GM12878 (cell line): ENCODE data around the gene IGF2BP2. TPM values are rescaled to one million over a fixed set of nuclear protein-coding genes. Genes with fewer than 3 reads are reported as not detected.

ENCODE experiments used
- ATAC-seq: fragments of 200-7000 bp; cut with Tn5 transposase; 3 replicates; pipeline ENCODE4 v1.9.1; 2020; ENCODE audit warnings: mild to moderate bottlenecking, moderate library complexity
- BruUV-seq: library from RNA; stranded (reverse); fragments of 400-500 nt; replicated peaks from 2 replicates; lab custom pipeline; 2021; lab: Mats Ljungman, UMichigan
- CTCF ChIA-PET: fragments of 300-600 bp; sonication (Branson Sonifier 250); formaldehyde crosslinking; extraction: SDS; loops from one replicate; lab custom pipeline; 2021; ENCODE audit warnings: inconsistent platforms; lab: Yijun Ruan, JAX
- POLR2A ChIA-PET: fragments of 350-600 bp; formaldehyde crosslinking; extraction: SDS; loops from one replicate; lab custom pipeline; 2021; ENCODE audit warnings: inconsistent platforms; lab: Charles Lee
- RAD21 ChIA-PET: fragments of 300-600 bp; sonication (Branson Sonifier 250); formaldehyde crosslinking; loops from one replicate; lab custom pipeline; 2023; ENCODE audit warnings: antibody characterized with exemption; ENCODE audit not compliant: unreplicated experiment; lab: Charles Lee
- SMC1A ChIA-PET: fragments of 300-600 bp; sonication (Branson Sonifier 250); formaldehyde crosslinking; loops from one replicate; lab custom pipeline; 2023; ENCODE audit not compliant: unreplicated experiment, uncharacterized antibody; lab: Charles Lee
- DNase-seq: peaks from one replicate; pipeline ENCODE4 v3.0.0-alpha.2; 2011; ENCODE audit warnings: low read depth, low spot score
- FAIRE-seq: peaks from 3 replicates; lab custom pipeline; 2011; peaks lifted over from hg19 to GRCh38; lab: Jason Lieb, UNC
- H2AFZ ChIP-seq: 2 replicates; pipeline ENCODE4 v1.6.0; 2011; ENCODE audit warnings: low read depth, low read length, control low read depth; ENCODE audit not compliant: control insufficient read depth
- H3K27ac ChIP-seq: 2 replicates; pipeline ENCODE4 v1.5.1; 2011; ENCODE audit warnings: control low read depth; ENCODE audit not compliant: control insufficient read depth, insufficient read depth
- H3K27me3 ChIP-seq, 2 experiments: replicated peaks in 1 of 2; 2 replicates each; pipeline versions ENCODE4 v1.6.0 to v1.6.1; 2011; ENCODE audit warnings: low read length in 1 of 2; ENCODE audit not compliant: control insufficient read depth in 2 of 2, insufficient read depth in 2 of 2
- H3K36me3 ChIP-seq, 2 experiments: 2 replicates each; pipeline ENCODE4 v1.5.1; 2011; ENCODE audit warnings: low read length in 1 of 2; ENCODE audit not compliant: control insufficient read depth in 2 of 2, insufficient read depth in 2 of 2
- H3K4me1 ChIP-seq: 2 replicates; pipeline ENCODE4 v1.6.1; 2011; ENCODE audit warnings: mild to moderate bottlenecking, low read length, moderate library complexity, mixed read lengths; ENCODE audit not compliant: control insufficient read depth, insufficient read depth
- H3K4me2 ChIP-seq: 2 replicates; pipeline ENCODE4 v1.6.0; 2011; ENCODE audit warnings: control low read depth; ENCODE audit not compliant: control insufficient read depth, insufficient read depth
- H3K4me3 ChIP-seq: fragments of 200-600 bp; sonication (generic); 2 replicates; pipeline ENCODE4 v1.5.1; 2016
- H3K79me2 ChIP-seq: 2 replicates; pipeline ENCODE4 v1.6.0; 2011; ENCODE audit warnings: low read length; ENCODE audit not compliant: control insufficient read depth, insufficient read depth
- H3K9ac ChIP-seq: 2 replicates; pipeline ENCODE4 v1.8.0; 2011; ENCODE audit warnings: low read length, control low read depth, mixed read lengths; ENCODE audit not compliant: control insufficient read depth, insufficient read depth
- H3K9me3 ChIP-seq: replicated peaks from 3 replicates; pipeline ENCODE4 v1.5.1; 2011; ENCODE audit warnings: mild to moderate bottlenecking, low read length; ENCODE audit not compliant: control insufficient read depth, insufficient read depth
- H4K20me1 ChIP-seq: 2 replicates; pipeline ENCODE4 v1.6.0; 2011; ENCODE audit not compliant: control insufficient read depth, insufficient read depth
- E2F4 ChIP-seq: IDR thresholded peaks from 2 replicates; pipeline ENCODE4 v1.6.1; 2012; ENCODE audit warnings: low read depth, low read length, improper control_type of control experiment
- E4F1 ChIP-seq: fragments of 450-650 bp; IDR thresholded peaks from 2 replicates; pipeline ENCODE4 v1.6.1; 2018; ENCODE audit warnings: borderline replicate concordance, mild to moderate bottlenecking; ENCODE audit not compliant: partially characterized antibody
- GABPA ChIP-seq: IDR thresholded peaks from 2 replicates; pipeline ENCODE4 v1.6.1; 2014; ENCODE audit warnings: antibody characterized with exemption, low read depth, mild to moderate bottlenecking, inconsistent platforms
- MEF2B ChIP-seq: fragments of 450-650 bp; IDR thresholded peaks from 2 replicates; pipeline ENCODE4 v1.6.1; 2018; ENCODE audit warnings: mild to moderate bottlenecking, moderate library complexity; ENCODE audit not compliant: partially characterized antibody, poor library complexity, severe bottlenecking
- MTA2 ChIP-seq: fragments of 450-650 bp; IDR thresholded peaks from 2 replicates; pipeline ENCODE4 v1.6.1; 2016; ENCODE audit warnings: low read depth, mild to moderate bottlenecking, moderate library complexity
- NKRF ChIP-seq: fragments of 450-650 bp; conservative IDR thresholded peaks from 2 replicates; pipeline ENCODE4 v1.6.1; 2017; ENCODE audit warnings: mild to moderate bottlenecking, moderate library complexity
- NRF1 ChIP-seq: conservative IDR thresholded peaks from 2 replicates; pipeline ENCODE4 v1.6.1; 2011; ENCODE audit warnings: mild to moderate bottlenecking, low read depth, low read length, improper control_type of control experiment
- PML ChIP-seq: IDR thresholded peaks from 2 replicates; pipeline ENCODE4 v1.6.1; 2012; ENCODE audit warnings: low read length, inconsistent platforms
- PRDM15 ChIP-seq: fragments of 450-650 bp; formaldehyde crosslinking; IDR thresholded peaks from 2 replicates; pipeline ENCODE4 v1.4.0; 2020; ENCODE audit warnings: mild to moderate bottlenecking, moderate library complexity
- RUNX3 ChIP-seq: IDR thresholded peaks from 2 replicates; pipeline ENCODE4 v1.6.1; 2012; ENCODE audit warnings: low read length, inconsistent platforms
- SPI1 ChIP-seq: IDR thresholded peaks from 2 replicates; pipeline ENCODE4 v1.6.1; 2011; ENCODE audit warnings: low read depth, mild to moderate bottlenecking, low read length, moderate library complexity, borderline replicate concordance; ENCODE audit not compliant: insufficient read depth
- TBL1XR1 ChIP-seq: IDR thresholded peaks from 2 replicates; pipeline ENCODE4 v1.6.1; 2012; ENCODE audit warnings: low read depth, low read length, improper control_type of control experiment
- TCF3 ChIP-seq: IDR thresholded peaks from 2 replicates; pipeline ENCODE4 v1.6.1; 2012; ENCODE audit warnings: low read depth, mild to moderate bottlenecking, low read length, borderline replicate concordance; ENCODE audit not compliant: insufficient read depth
- YY1 ChIP-seq: IDR thresholded peaks from 2 replicates; pipeline ENCODE4 v1.6.1; 2011; ENCODE audit warnings: low read depth, mild to moderate bottlenecking, low read length
- ZNF622 ChIP-seq: fragments of 450-650 bp; IDR thresholded peaks from 2 replicates; pipeline ENCODE4 v1.6.1; 2017; ENCODE audit warnings: mild to moderate bottlenecking, inconsistent platforms
- WGBS: methylation state at CpG from one replicate; pipeline ENCODE4 v1.1.6; 2016; ENCODE audit warnings: low lambda C conversion rate; ENCODE audit not compliant: insufficient replicate concordance, insufficient coverage; ENCODE audit errors: missing lambda C conversion rate; 5-methylcytosine and 5-hydroxymethylcytosine counted together
- in situ Hi-C: fragments of 300-500 bp; cut with MboI; formaldehyde crosslinking; loops from 9 replicates; pipeline ENCODE4 v1.14.3; 2018; ENCODE audit warnings: mixed read lengths
- intact Hi-C: fragments of 100-400 bp; cut with micrococcal nuclease; formaldehyde crosslinking; loops from one replicate; pipeline ENCODE4 v1.14.2; 2022; ENCODE audit not compliant: unreplicated experiment
- polyA plus RNA-seq, 11 experiments: library from polyadenylated mRNA; depleted of rRNA in 4 of 11; unstranded in 6 of 11; stranded (reverse) in 5 of 11; fragments of >200 nt; fragmentation: Nextera tagmentation in 4 of 11; fragmentation: Illumina TruSeq in 1 of 11; extraction: Ambion mirVana in 4 of 11; extraction: Trizol in 1 of 11; gene quantifications; 1 replicate in 1 of 11; 2 replicates in 10 of 11; pipeline versions ENCODE4 v1.2.1 to v1.2.3, GENCODE V29; 2011 to 2016; ENCODE audit warnings: inconsistent platforms in 2 of 11, missing spikeins in 2 of 11, low read depth in 1 of 11
- total RNA-seq, 4 experiments: library from RNA; depleted of rRNA in 3 of 4; stranded (reverse); fragments of >200 nt in 3 of 4; fragmentation: Illumina TruSeq in 1 of 4; extraction: Trizol in 1 of 4; gene quantifications; 2 replicates each; pipeline versions ENCODE4 v1.2.1 to v1.2.3, GENCODE V29; 2013 to 2021

The IGF2BP2 gene
- total and polyA plus RNA-seq, 10 of the 15 experiments (the other 5 are each of a cell fraction or from before 2014, with no cell fraction given), result 0.25 to 0.72 TPM; not detected in 8

- ChIA-PET CTCF (interaction anchor here (1.0 to 2.8 kb wide), 6 partner anchors 11 to 863 kb away, joined by 3 to 15 read pairs (median 10); no protein-coding TSS in a partner anchor), RAD21 (interaction anchor here (1.0 to 1.7 kb wide), 4 partner anchors 11 to 87 kb away, joined by 3 to 5 read pairs (median 4); no protein-coding TSS in a partner anchor), POLR2A (interaction anchor here (0.6 to 0.7 kb wide), 2 partner anchors 16 to 1250 kb away, joined by 3 read pairs; no protein-coding TSS in a partner anchor), SMC1A (interaction anchor here (1.0 to 1.4 kb wide), 2 partner anchors 17 to 53 kb away, joined by 3 to 5 read pairs; no protein-coding TSS in a partner anchor)
- Histone ChIP-seq H3K36me3 (no peaks in the 10 kb centered on the region), H3K9ac (no peak overlapping the region), H3K27ac (no peak overlapping the region), H3K4me3 (no peak overlapping the region), H3K9me3 (no peaks in the 10 kb centered on the region), H3K4me2 (no peak overlapping the region), H3K79me2 (no peaks in the 10 kb centered on the region), H3K4me1 (peaks cover 14% of the 10 kb centered on the region), H2AFZ (no peak overlapping the region), H3K27me3 (no peaks in the 10 kb centered on the region; a peak in 1 of 4 replicates), H4K20me1 (no peaks in the 10 kb centered on the region)
- no peak for ATAC-seq
- 76% methylated on average over 5 of the region's 5 CpGs for WGBS
- in situ Hi-C loops, result no loop called here
- no peak for FAIRE-seq
- no peak for DNase-seq
- intact Hi-C loops, result no loop called here
- BruUV-seq, result no TSS peak
- TF ChIP-seq ZNF622, result no peak
- no peak for TF ChIP-seq TCF3
- TF ChIP-seq GABPA, result no peak
- TF ChIP-seq TBL1XR1, result no peak
- TF ChIP-seq PRDM15 (CRISPR knock-in tag), result no peak
- TF ChIP-seq E2F4, result no peak
- TF ChIP-seq PML, result no peak
- TF ChIP-seq E4F1, result no peak
- TF ChIP-seq SPI1, result no peak
- TF ChIP-seq NKRF, result no peak
- TF ChIP-seq NRF1, result no peak
- no peak for TF ChIP-seq YY1
- TF ChIP-seq MTA2, result no peak
- TF ChIP-seq MEF2B, result no peak
- no peak for TF ChIP-seq RUNX3
Observed at GRCh38 chr3:185746470-185746869, 78.4 kb downstream of the IGF2BP2 start.
